Measurements from ENCODE around the gene ASIP.
A peak's percentile ranks its signal among the peaks of the same experiment; 100 is the strongest.
"Not testable (repeated sequence)": the region's sequence is repeated elsewhere in the genome, so short reads cannot be mapped to it uniquely, and the experiment has no call there.

ASIP gene

DNA sequence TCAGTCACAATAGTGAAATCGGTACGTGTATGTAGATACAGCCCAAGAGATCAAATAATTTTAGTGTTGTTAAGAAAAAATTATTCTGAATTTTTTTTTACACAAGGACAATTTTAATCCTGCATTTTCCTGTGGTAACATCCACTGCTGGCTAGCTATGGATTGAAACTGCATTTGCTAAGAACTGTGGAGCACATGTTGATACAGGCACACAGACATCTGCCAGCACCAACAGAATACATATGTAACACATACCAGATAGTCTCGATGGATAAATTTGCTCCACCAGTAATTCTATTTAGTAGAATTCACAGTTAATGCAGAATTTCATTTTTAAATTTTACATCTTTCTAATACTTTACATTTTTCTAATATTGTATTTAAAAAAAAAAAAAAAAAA is 2.2 kb downstream of the ASIP start:
- DNase-seq, result peak; percentile 34

DNA sequence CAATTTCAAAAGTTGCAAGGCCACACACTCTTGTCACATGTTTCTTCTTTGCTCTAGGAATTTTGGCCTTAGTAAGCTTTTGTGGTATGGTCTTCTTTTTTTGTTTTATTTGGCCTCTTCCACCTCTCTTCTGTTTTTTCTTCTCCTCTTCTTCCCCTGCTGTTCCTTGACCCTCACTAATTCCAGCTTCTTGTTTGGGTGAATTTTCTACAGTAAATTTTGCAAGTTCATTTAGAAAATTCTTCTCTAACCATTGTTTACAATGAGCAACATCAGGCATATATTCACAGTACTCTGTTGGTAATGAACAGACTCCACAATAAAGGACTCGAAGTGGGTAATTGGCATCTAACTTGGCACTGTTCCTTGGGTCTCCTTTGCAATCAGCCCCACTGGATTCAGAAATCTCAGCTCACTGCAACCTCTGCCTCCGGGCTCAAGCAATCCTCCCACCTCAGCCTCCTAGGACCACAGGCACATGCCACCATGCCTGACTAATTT is 5.0 kb downstream of the ASIP start:
- no peak for DNase-seq

DNA sequence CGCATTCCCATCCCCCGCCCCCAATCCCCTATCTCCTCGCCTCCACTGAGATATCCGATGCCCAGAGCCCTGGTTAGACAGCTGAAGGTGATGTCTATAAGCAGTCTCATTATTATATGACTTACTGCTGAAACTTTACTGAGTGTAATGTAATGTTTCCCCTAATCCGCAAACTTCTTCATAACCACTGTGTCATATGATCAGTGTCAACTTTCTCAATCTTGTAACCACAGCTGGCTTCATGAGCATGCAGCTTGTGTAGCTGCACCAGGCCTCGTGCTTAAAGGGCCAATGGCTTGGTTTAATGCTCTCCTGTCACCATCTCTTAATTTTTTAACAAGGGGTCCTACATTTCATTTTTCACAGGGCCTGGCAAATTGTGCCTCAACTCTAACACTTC is 8.1 kb downstream of the ASIP start:
- DNase-seq, result no peak

DNA sequence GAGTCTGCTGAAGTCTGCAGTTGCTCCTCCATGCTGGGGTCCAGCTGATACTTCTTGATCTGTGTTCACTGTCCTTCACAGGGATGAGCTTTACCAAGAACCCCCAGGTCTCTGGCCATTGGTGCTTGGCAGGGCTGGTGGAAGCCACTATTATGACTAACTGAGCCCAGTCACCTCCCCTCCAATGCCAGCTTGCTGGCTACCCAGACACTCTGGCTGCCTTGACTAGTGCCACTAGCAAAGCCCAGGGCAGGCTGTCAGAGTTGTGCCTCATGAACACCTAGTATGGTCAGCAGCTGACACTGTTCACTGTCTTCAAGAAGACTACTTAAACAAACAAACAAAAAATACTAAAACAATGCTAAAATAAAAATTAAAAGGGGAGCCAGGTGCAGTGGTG is 8.8 kb downstream of the ASIP start:
- no peak for DNase-seq

DNA sequence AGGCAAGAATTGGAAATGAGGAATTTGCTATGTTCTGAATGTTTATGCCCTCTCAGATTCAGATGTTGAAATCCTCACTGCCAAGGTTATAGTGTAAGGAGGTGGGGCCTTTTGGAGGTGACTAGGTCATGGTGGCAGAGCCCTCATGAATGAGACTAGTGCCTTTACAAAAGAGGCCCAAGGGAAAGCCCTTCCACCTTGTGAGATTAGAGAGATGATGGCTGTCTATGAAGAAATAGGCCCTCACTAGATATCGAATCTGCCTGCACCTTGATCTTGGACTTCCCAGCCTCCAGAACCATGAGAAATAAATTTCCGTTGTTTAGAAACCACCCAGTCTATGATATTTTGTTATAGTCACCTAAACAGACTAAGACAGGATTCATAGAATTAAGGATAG is 10.4 kb downstream of the ASIP start:
- DNase-seq, result no peak

DNA sequence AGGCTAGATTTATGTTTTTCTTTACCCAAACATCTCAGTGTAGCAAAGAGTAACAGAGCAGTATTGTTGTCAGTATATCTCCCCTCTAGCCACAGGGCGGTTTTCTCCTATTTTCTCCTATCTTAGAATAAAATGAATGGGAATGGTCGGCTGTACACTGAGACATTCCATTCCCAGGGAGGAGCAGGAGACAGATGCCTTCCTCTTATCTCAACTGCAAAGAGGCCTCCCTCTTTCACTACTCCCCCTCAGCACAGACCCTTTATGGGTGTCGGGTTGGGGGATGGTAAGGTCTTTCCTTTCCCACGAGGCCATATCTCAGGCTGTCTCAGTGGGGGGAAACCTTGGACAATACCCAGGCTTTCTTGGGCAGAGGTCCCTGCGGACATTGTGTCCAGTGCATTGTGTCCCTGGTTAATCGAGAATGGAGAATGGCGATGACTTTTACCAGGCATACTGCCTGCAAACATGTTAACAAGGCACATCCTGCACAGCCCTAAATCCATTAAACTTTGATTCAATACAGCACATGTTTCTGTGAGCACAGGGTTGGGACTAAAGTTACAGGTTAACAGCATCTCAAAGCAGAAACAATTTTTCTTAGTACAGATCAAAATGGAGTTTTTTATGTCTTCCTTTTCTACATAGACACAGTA is 11.3 kb downstream of the ASIP start:
- DNase-seq, result not testable (repeated sequence)

DNA sequence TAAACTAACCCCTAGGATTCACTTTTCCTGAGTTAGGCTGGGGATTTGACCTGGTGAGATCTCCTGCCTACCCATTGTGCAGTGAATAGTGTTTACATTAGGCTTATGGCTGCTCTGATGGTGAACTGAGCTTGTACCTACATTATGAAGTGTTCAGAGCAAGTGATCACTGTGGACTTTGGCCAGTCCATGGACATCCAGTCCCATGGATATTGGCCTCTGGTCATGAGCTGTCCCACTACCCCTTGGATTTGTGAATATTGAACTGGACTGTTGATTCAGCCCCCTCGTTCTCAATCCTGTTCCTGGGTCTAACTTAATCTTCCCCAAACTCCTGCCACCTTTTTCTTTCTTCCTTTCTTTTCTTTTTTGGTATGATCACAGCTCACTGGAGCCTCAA is 13.8 kb downstream of the ASIP start:
- DNase-seq, result no peak

DNA sequence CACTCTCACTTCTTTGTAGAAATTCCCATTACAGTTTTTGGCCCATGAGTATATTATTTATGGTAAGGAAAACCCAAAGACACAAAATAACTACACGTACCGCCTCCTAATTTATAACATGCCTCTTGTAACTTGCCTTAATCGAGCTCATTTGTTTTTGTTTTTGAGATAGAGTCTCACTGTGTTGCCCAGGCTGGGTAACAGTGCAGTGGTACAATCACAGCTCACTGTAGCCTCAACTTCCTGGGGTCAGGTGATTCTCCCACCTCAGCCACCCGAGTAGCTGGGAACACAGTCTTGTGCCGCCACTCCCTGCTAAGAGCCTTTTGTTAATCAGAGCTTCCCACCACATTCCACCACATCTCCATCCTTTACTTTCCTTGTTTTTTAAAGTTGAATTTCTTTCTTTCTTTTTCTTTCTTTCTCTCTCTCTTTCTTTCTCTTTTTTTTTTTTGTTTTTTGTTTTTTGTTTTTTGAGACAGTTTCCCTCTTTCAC is 15.5 kb downstream of the ASIP start:
- no peak for DNase-seq

DNA sequence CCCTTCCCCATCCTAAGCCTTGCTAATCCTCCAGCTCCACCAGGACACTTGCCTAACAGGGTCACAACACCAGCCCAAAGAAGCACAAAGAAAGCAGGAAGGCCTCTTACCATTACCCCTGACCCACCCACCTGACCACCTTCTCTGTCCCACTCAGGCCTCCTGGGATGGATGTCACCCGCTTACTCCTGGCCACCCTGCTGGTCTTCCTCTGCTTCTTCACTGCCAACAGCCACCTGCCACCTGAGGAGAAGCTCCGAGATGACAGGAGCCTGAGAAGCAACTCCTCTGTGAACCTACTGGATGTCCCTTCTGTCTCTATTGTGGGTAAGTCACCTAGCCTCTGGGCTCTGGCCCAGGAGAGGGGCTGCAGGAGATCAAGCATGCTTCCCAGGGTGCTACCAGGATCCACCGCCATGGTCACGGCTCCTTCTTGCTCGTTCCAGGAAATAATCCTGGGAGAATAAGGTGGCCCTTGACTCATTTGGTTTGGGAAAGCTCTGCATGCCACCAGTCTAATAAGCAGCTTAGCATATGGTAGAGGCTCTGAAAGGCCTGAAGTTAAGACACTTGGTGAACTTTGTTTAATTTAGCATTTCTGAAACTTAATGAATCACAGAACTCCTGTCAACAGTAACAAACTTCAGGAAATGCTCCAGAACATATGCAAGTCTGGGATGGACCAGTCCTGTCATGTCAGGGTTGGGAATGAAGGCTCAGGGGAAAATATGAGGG is 19.2 kb downstream of the ASIP start:
- no peak for DNase-seq

DNA sequence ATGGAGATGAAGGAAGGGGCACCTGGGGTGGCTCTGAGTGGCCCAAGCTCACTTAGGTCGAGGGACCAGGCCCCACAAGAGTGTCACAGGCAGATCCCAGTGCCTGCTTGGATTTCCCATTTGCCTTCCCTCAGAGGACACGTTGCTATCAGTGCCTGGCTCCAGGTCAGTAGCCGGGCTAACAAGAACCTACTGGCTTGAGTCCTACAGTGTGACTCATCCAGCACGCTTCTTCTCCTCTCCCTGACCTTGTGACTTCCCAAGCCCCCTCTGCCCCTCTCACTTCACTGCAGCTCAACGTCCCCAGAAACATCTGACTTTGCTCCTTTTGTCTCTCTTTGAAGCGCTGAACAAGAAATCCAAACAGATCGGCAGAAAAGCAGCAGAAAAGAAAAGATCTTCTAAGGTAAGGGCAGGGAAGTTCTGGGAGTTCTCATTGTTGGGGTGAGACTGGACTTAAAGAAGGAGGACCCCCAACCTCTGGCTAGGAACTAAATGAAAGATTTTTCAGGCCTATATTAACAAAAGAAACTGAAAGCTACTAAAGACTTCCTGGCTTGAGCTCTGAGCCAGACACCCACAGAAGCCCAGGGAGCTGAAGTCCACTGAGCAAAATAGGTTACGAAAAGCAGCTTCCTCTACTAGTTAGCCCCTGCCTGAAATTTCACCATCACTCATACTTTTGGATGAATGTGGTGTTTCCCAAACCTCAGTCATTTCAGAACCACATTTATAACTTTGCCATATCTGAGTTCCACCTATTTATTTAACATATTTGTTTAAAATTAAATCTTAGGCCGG is 21.5 kb downstream of the ASIP start:
- DNase-seq, result no peak

DNA sequence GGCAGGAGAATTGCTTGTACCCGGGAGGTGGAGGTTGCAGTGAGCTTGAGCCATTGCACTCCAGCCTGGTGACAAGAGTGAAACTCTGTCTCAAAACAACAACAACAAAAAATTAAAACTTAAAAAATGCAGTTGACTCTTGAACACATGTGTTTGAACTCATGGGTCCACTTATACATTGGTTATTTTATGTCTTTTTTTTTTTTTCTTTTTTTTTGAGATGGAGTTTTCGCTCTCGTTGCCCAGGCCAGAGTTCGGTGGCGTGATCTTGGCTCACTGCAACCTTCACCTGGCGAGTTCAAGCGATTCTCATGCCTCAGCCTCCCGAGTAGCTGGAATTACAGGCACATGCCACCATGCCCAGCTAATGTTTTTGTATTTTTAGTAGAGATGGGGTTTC is 22.2 kb downstream of the ASIP start:
- DNase-seq, result not testable (repeated sequence)

DNA sequence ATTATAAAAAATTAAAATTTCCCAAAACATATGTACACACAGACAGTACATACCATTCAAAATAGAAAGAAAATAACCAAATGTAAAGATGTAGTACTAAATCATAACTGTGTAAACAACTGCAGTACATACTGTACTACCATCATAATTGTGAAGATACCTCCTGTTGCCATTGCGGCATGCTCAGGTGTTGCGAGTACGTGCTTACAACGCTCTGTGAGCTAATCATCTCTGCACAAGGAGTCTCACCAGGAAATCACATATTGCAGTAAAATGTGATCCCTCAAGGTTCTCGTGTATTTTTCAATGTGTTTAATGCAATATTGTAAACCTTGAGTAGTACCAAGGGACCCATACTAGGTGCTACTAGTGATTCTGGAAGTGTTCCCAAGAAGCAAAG is 22.9 kb downstream of the ASIP start:
- no peak for DNase-seq

DNA sequence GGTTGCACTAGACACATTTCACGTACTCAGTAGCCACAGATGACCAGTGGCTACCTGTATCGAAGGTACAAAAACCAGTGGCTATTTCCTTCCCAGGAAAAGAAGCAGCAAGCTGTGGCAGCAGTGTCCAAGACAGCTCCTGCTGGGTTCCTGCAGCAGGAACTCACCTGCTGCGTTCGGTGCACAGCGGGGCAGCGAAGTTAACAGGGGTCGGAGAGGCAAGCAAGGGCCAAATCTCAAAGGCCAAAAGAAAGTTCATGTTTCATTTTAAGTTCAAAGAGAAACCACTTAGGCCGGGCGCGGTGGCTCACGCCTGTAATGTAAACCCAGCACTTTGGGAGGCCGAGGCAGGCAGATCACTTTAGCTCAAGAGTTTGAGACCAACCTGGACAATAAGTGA is 26.9 kb downstream of the ASIP start:
- DNase-seq, result no peak

DNA sequence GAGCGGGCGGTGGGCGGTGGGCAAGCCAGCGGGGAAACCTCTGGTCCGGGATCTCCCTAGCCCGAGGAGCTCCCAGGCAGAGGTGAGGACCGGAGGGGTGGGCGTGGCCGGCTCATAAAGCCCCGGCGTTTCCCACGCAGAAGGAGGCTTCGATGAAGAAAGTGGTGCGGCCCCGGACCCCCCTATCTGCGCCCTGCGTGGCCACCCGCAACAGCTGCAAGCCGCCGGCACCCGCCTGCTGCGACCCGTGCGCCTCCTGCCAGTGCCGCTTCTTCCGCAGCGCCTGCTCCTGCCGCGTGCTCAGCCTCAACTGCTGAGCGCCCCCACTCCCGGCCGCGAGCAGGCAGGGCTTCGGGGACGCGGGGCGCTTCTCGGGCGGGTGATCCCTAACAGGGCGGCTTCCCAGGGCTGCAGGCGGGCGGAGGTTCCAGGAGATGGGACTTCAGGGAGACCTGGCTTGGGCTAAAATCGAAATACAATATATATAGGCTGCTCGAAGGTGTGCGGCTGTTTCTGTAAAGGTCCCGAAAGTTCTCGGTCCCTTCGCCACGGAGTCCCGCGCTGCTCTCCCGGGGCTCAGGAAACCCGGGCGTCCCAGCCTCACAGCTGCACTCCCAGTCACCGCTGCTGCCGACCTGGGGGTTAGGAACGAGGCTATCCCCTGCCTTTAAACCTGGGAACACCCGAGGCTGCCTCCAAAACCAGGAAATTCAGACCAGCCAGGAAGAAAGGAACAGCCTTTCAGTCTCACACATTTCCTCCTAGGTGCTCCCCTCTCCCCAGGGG is 27.8 kb downstream of the ASIP start:
- no peak for DNase-seq

DNA sequence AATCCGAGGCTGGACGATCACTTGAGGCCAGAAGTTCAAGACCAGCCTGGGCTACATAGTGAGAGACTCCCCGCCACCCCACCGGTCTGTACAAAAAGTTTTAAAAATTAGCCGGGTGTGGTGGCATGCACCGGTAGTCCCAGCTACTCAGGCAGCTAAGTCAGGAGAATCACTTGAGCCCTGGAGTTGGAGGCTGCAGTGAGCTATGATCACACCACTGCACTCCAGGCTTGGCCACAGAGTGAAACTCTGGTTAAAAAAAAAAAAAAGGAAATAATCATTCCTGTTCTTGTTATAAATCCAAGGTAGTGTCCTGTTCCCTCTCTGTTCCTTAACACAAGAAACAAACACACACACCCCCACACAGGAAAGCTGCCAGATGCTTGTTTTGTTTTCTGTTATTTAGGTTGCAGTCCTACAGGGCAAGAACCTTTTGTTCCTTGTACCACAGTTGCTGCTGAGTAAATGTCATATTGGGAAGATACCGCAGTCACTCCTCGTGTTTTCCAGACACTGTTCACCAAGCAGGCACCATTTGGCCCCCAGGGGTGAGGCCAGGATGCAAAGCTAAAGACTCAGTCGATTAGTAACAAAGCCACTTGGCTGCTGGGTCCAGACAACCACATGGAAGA is 28.9 kb downstream of the ASIP start:
- DNase-seq, result no peak

DNA sequence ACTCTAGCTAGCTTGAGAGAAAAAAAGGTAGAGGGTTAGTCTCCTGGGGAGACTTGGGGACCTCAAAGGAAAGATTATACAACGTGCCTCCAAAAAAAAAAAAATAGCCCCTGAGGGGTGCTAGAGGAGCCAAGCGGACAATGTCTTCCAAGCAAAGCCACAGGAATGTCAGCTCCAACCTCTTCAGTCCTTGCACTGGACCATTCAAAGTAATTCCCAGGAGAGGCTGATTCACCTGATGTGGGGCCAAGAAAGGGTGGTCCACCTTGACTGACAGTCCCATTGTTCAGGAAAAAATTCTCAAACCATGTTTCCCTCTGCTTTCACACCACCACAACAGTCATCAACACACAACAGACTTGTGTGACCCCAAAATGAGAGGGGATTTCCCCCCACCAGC is 30.7 kb downstream of the ASIP start:
- DNase-seq, result no peak

DNA sequence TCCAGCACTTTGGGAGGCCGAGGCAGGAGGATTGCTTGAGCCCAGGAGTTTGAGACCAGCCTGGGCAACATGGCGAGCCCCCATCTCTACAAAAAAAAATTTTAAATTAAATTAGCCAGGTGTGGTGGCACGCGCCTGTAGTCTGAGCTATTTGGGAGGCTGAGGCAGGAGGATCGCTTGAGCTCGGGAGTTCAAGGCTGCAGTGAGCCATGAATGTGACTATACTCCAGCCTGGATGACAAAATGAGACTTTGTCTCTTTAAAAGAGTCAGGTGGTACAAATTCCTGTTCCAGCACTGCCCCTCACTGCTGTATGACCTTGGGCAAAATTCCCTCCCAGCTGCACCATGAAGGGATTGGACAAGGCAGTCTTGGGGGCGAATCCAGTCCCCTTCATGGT is 33.5 kb downstream of the ASIP start:
- DNase-seq, result no peak

DNA sequence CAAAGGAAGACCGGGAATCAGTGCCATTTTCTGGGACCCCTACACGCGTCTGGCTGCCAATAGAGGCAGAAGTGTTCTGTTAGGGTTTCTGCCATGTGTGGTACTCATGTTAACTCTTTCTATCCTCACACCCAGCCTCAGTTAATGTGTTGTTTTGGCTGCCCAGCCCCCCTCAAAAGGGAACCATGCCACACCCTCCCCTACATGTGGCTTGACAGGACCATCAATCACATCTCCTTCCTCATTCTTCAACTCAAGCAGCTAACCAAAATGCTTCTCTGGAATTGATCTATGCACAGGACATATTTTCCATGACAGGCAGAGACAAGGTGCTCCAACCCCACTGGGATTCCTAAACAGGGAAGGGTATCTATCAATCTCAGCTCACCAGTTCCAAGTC is 40.0 kb downstream of the ASIP start:
- DNase-seq, result no peak

DNA sequence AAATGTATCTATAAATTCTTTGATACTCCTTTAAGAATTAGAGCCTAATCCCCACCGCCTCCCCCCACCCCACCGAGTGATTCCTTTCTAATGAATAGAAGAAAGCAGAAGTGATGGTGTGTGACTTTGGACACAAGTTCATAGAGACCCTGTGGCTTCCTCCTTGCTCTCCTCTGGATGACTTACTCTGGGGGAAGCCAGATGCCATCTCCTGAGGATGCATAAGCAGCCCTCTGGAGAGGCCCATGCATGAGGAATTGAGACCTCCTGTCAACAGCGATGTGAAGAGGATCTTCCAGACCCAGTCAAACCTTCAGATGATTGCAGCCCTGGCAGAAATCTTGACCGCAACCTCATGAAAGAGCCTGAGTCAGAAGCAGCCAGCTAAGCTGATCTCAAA is 40.8 kb downstream of the ASIP start:
- no peak for DNase-seq

DNA sequence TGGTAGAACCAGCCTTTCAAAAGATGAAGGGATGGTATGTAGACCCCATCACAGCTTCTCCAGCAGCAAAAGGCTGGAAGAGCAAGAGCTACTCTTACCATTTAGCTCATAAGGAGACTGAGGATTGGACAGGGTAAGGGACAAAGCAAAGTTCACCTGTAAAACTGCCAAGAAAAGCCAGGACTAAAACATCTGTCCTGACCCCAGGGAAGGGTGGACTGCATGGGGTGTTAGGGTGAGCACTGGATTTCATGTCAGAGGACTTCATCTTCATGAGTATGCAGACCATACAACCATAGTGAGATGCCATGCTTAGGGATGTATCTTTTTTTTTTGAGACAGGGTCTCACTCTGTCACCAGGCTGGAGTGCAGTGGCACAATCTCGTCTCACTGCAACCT is 42.6 kb downstream of the ASIP start:
- DNase-seq, result no peak

DNA sequence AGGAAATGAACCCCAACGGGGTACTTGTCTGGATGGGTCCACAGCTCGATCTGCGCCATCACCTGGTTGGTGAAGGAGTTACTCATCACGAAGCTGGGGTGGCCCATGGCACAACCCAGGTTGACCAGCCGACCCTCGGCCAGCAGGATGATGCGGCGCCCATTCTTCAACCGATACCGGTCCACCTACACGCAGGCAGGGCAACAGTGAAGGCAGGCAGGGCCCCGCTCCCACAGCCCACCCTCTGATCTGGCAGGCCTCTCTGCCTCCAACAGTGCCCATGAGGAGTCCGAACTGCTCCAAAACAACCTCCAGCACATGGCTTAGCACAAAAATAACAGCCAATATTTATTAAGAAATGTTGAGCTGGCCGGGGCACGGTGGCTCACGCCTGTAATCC is 44.2 kb downstream of the ASIP start:
- DNase-seq, result no peak

DNA sequence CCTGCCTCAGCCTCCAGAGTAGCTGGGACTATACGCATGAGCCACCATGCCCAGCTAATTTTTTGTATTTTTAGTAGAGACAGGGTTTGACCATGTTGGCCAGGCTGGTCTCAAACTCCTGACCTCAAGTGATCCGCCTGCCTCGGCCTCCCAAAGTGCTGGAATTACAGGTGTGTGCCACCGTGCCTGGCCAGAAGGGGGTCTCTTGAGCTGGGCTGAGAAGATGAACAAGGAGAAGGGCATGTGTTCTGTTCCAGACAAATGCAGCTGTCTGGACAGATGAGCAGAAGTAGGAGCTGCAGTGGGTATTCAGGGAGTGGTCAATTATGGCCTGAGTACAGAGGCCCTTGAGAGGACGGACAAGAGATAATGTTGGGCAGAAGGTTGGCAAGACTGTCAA is 46.3 kb downstream of the ASIP start:
- DNase-seq, result not testable (repeated sequence)
